GM11168 (cell line): ENCODE measurements around the gene NVL.
"Not testable (repeated sequence)": the region's sequence is repeated elsewhere in the genome, so short reads cannot be mapped to it uniquely, and the experiment has no call there.

ENCODE experiments used
- in situ Hi-C: fragments of 300-500 bp; cut with MboI; formaldehyde crosslinking; loops from one replicate; pipeline ENCODE4 v1.12.0; 2022; ENCODE audit warnings: low sequenced_read_pairs; ENCODE audit not compliant: unreplicated experiment

NVL gene

GRCh38 chr1:224238756-224239155 lies 91.2 kb downstream of the NVL start:
- in situ Hi-C loops: no loop called here

DNA sequence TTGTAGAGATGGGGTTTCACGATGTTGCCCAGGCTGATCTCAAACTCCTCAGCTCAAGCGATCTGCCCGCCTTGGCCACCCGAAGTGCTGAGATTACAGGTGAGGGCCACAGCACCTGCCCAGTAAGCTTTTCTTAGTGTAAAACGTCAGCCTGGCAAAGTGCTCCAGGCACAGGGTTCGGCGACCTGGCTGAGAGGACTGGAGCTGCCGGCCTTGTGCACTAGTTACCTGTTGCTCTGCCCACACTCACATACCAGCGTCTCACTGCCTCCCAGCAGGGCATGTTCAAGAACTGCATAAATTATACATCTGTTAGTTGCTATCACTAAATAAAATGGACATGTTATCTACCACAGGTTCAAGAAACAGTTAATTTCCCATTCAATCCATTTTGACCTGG lies 91.8 kb downstream of the NVL start:
- in situ Hi-C loops: no loop called here

GRCh38 chr1:224237119-224237881 lies 92.7 kb downstream of the NVL start:
- in situ Hi-C loops: no loop called here

- in situ Hi-C loops: no loop called here
Observed at GRCh38 chr1:224235813-224236493, 94.0 kb downstream of the NVL start.

- in situ Hi-C loops: no loop called here
Observed at GRCh38 chr1:224234017-224234416, 96.0 kb downstream of the NVL start.

DNA sequence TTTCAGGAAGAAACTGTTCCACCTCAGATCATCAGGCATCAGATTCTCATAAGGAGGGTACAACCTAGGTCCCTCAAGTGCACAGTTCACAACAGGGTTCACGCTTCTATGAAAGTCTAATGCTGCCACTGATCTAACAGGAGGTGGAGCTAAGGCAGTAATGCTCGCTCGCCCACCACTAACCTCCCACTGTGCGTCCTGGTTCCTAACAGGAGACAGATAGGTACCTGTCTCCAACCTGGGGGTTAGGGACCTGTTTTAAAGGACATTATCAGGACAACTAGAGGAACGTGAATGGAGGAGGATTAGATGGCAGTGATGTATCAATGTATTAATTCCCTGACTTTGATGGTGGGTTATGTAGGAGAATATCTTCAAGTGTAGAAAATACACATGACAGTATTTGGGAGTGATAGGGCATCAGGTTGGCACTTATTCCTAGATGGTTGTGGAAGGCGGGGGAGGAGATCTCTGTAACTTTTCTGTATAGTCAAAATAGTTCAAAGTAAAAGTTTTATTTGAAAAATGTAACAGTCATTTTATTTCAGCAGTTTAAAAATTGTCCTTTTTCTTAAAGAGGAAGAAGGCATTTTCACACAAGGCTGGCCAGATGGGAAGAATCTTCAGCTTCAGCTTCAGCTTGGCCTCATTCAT lies 103.0 kb downstream of the NVL start:
- in situ Hi-C loops: no loop called here

- in situ Hi-C loops: no loop called here
Observed at GRCh38 chr1:224223819-224224714, 105.9 kb downstream of the NVL start.

GRCh38 chr1:224219612-224220059 lies 110.3 kb downstream of the NVL start:
- in situ Hi-C loops: no loop called here

GRCh38 chr1:224219011-224219611 lies 110.9 kb downstream of the NVL start:
- in situ Hi-C loops: no loop called here

- in situ Hi-C loops: no loop called here
Observed at GRCh38 chr1:224217655-224218623, 112.0 kb downstream of the NVL start.

DNA sequence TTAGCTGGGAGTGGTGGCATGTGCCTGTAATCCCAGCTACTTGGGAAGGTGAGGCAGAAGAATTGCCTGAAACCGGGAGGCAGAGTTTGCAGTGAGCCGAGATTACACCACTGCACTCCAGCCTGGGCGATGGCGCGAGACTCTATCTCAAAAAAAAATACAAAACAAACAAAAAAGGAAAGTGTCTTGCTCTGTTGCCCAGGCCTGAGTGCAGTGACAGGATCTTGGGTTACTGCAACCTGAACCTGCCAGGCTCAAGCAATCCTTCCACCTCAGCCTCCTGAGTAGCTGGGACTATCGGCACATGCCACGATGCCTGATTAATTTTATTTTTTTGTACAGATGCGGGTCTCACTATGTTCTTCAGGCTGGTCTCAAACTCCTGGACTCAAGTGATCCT lies 113.6 kb downstream of the NVL start:
- in situ Hi-C loops: no loop called here

GRCh38 chr1:224213438-224214119 lies 116.4 kb downstream of the NVL start:
- in situ Hi-C loops: no loop called here

GRCh38 chr1:224212618-224213061 lies 117.3 kb downstream of the NVL start:
- in situ Hi-C loops: no loop called here

GRCh38 chr1:224211206-224211962 lies 118.6 kb downstream of the NVL start:
- in situ Hi-C loops: no loop called here

DNA sequence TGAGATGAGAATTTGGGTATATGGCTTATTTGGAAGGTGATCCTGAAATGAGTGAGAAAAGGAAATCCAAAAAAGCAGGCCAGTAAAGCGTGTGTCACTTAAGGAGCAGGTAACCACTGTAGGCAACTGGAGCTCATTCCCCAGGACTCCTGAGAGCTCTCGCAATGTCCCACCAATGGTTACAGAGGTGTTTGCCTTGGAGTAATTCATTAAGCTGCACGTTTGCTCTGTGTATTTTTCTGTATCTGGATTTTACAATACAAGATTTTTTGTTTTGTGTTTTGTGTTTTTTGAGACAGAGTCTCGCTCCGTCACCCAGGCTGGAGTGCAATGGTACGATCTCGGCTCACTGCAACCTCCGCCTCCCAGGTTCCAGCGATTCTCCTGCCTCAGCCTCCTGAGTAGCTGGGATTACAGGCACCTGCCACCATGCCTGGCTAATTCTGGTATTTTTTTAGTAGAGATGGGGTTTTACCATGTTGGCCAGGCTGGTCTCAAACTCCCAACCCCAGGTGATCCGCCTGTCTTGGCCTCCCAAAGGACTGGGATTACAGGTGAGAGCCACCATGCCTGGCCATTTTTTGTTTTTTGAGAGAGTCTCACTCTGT lies 123.9 kb downstream of the NVL start:
- in situ Hi-C loops: not testable (repeated sequence)

- in situ Hi-C loops: no loop called here
Observed at GRCh38 chr1:224205438-224205840, 124.5 kb downstream of the NVL start.
